ENCODE data around the gene SYT2. TPM values are rescaled to one million over a fixed set of nuclear protein-coding genes. Genes with fewer than 3 reads are reported as not detected.

Gene SYT2
- total and polyA plus RNA-seq, 2 of the 13 experiments (the other 11 are each of a cell fraction or from before 2014, with no cell fraction given) = not detected

DNA sequence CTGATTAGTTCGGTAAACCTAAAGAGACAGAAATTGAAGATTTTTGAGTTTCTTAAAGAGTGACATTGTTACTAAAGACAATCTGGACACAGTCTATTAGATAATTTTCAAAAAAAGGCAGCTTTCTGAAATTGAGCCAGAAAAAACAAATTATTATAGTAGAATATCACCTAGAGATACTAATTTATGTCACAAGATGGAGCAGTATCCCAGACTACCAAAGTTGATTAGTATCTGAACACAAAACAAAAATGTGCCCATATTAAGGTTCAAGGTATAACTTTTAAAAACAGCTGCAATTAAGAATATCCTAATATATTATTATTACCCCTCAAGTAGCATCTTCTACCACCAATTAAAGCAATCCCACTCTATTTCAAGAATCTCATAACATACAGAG is 40.5 kb upstream of the SYT2 start (continued):
- TF ChIP-seq ARHGAP35 (CRISPR knock-in tag; IDR thresholded peaks at IDR 0.05; ENCODE audit: borderline replicate concordance) = no peak
- no peak for TF ChIP-seq TBX3 (IDR thresholded peaks at IDR 0.05; ENCODE audit: borderline replicate concordance)

- H3K9ac ChIP-seq (ENCODE audit: insufficient read depth, low read depth, low read length) = no peak overlapping the region
- no peak overlapping the region for H3K4me2 ChIP-seq (ENCODE audit: low read depth, low read length)
- FAIRE-seq (no peak), ATAC-seq (no peak; the same call in 2 of the 3 replicates), DNase-seq (ENCODE audit: low spot score) (no peak)
- H3K9me3 ChIP-seq (ENCODE audit: low read length) = no peaks in the 10 kb centered on the region
- no peaks in the 10 kb centered on the region for H3K79me2 ChIP-seq (ENCODE audit: insufficient read depth, low read length)
- 100% methylated on average over 2 of the region's 2 CpGs for WGBS (ENCODE audit: low lambda C conversion rate)
- CTCF ChIA-PET (ENCODE audit: low intra/inter-chr PET ratio, low total read pairs) = no interaction called here
- H3K36me3 ChIP-seq (replicated peaks in 1 of 2; ENCODE audit: control insufficient read depth in 1 of 2, insufficient read depth in 2 of 2, low read length in 2 of 2) = peaks cover 17 to 67% of the 10 kb centered on the region in 2 experiments
- intact Hi-C loops (cut with micrococcal nuclease; ENCODE audit: unreplicated experiment) (no loop called here), in situ Hi-C loops (cut with HindIII; ENCODE audit: extremely low pct_ligation_motif_present, low pct_unique_long_range_greater_than_20kb) (no loop called here)
- no TSS peak for BruUV-seq (replicated peaks)
- POLR2A ChIA-PET = no interaction called here
- no peaks in the 10 kb centered on the region for H3K4me1 ChIP-seq (ENCODE audit: insufficient read depth, low read length)
- H3K4me3 ChIP-seq (replicated peaks in 1 of 3; ENCODE audit: insufficient read depth in 1 of 3, low read depth in 2 of 3, low read length in 3 of 3) = no peak overlapping the region
- H2AFZ ChIP-seq (ENCODE audit: low read length) = no peak overlapping the region
- no peak overlapping the region for H3K27ac ChIP-seq (ENCODE audit: extremely low read length, insufficient read depth, low read length)
- H3K27me3 ChIP-seq (ENCODE audit: control insufficient read depth in 1 of 2, insufficient read depth in 2 of 2, low read length in 2 of 2) = no peaks in the 10 kb centered on the region; a peak in 1 of 5 replicates
- H4K20me1 ChIP-seq (ENCODE audit: insufficient read depth, low read length) = no peaks in the 10 kb centered on the region
- TF ChIP-seq ZNF263 (CRISPR knock-in tag; IDR thresholded peaks at IDR 0.05) (no peak), FOXA3 (CRISPR knock-in tag; IDR thresholded peaks at IDR 0.05) (no peak), GTF3A (CRISPR knock-in tag; conservative IDR thresholded peaks at IDR 0.05) (no peak), SAP130 (CRISPR knock-in tag; IDR thresholded peaks at IDR 0.05; ENCODE audit: low read depth) (peak; percentile 32; the same call in 1 of the 2 replicates), PREB (CRISPR knock-in tag; IDR thresholded peaks at IDR 0.05) (no peak), ZNF770 (CRISPR knock-in tag; IDR thresholded peaks at IDR 0.05) (peak; percentile 64), ZBTB1 (CRISPR knock-in tag; IDR thresholded peaks at IDR 0.05; ENCODE audit: borderline replicate concordance) (no peak), RFXANK (CRISPR knock-in tag; IDR thresholded peaks at IDR 0.05) (no peak), BHLHE40 (IDR thresholded peaks at IDR 0.05; ENCODE audit: low read length) (no peak), ZMYM3 (CRISPR knock-in tag; IDR thresholded peaks at IDR 0.05) (no peak), RARA (CRISPR knock-in tag; IDR thresholded peaks at IDR 0.05) (0 out of 2 replicates have a peak, but pooled peaks have one; percentile 34), MXI1 (IDR thresholded peaks at IDR 0.05; ENCODE audit: borderline replicate concordance, low read depth, low read length) (no peak), HDAC6 (IDR thresholded peaks at IDR 0.05; ENCODE audit: low read depth, low read length) (no peak), MTA3 (CRISPR knock-in tag; IDR thresholded peaks at IDR 0.05) (no peak), ATAD3A (CRISPR knock-in tag; IDR thresholded peaks at IDR 0.05) (no peak), TOE1 (CRISPR knock-in tag; IDR thresholded peaks at IDR 0.05) (no peak), ZNF605 (CRISPR knock-in tag; IDR thresholded peaks at IDR 0.05) (no peak), AHR (CRISPR knock-in tag; IDR thresholded peaks at IDR 0.05) (no peak), ZFP1 (CRISPR knock-in tag; IDR thresholded peaks at IDR 0.05) (no peak), FOXP1 (IDR thresholded peaks at IDR 0.05) (no peak), FOXP1 (CRISPR knock-in tag; IDR thresholded peaks at IDR 0.05) (0 out of 2 replicates have a peak, but pooled peaks have one; percentile 18), SP140L (CRISPR knock-in tag; IDR thresholded peaks at IDR 0.05; ENCODE audit: borderline replicate concordance) (no peak)
- TF ChIP-seq, protein P1, sequence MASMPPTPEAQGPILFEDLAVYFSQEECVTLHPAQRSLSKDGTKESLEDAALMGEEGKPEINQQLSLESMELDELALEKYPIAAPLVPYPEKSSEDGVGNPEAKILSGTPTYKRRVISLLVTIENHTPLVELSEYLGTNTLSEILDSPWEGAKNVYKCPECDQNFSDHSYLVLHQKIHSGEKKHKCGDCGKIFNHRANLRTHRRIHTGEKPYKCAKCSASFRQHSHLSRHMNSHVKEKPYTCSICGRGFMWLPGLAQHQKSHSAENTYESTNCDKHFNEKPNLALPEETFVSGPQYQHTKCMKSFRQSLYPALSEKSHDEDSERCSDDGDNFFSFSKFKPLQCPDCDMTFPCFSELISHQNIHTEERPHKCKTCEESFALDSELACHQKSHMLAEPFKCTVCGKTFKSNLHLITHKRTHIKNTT (CRISPR knock-in tag; IDR thresholded peaks at IDR 0.05) = no peak
Measured at GRCh38 chr1:202750024-202750423, 39.8 kb upstream of the SYT2 start.
